HuH-7 (cell line): ENCODE results near the gene C5orf58.

ENCODE experiments used
- DNase-seq: peaks from one replicate; pipeline ENCODE4 v3.0.0; 2011; ENCODE audit warnings: low spot score

Gene C5orf58

GRCh38 chr5:170283296-170283695 is 50.5 kb downstream of the C5orf58 start:
- no peak for DNase-seq

GRCh38 chr5:170284231-170284630 is 51.4 kb downstream of the C5orf58 start:
- DNase-seq: no peak

- no peak for DNase-seq
Measured at GRCh38 chr5:170285181-170285580, 52.4 kb downstream of the C5orf58 start.

GRCh38 chr5:170286386-170286925 is 53.7 kb downstream of the C5orf58 start:
- DNase-seq: no peak

- DNase-seq: no peak
Measured at GRCh38 chr5:170287532-170287931, 54.7 kb downstream of the C5orf58 start.

- no peak for DNase-seq
Measured at GRCh38 chr5:170288151-170288550, 55.4 kb downstream of the C5orf58 start.

- DNase-seq: no peak
Measured at GRCh38 chr5:170288551-170288950, 55.8 kb downstream of the C5orf58 start.

- DNase-seq: no peak
Measured at GRCh38 chr5:170289121-170289520, 56.3 kb downstream of the C5orf58 start.

GRCh38 chr5:170289764-170290163 is 57.0 kb downstream of the C5orf58 start:
- DNase-seq: no peak

GRCh38 chr5:170290498-170290897 is 57.7 kb downstream of the C5orf58 start:
- DNase-seq: no peak

- no peak for DNase-seq
Measured at GRCh38 chr5:170292179-170293104, 59.7 kb downstream of the C5orf58 start.

GRCh38 chr5:170293273-170293672 is 60.5 kb downstream of the C5orf58 start:
- DNase-seq: no peak

- DNase-seq: no peak
Measured at GRCh38 chr5:170294057-170294456, 61.3 kb downstream of the C5orf58 start.

- no peak for DNase-seq
Measured at GRCh38 chr5:170294556-170294955, 61.8 kb downstream of the C5orf58 start.
